ENCODE data around the gene ISY1. TPM values are rescaled to one million over a fixed set of nuclear protein-coding genes. Genes with fewer than 3 reads are reported as not detected.
"Not testable (repeated sequence)": the region's sequence is repeated elsewhere in the genome, so short reads cannot be mapped to it uniquely, and the experiment has no call there.

The ISY1 gene
- 10 to 100 TPM; 29.9 to 45.3 (median 36.3) TPM for polyA plus RNA-seq (ENCODE audit: insufficient read length in 10 of 10)
- long read RNA-seq, donor 1, transcript ISY1-203 (11 exons, 3,842 nt), result major isoform, 16 of 22 reads
- long read RNA-seq, donor 1, partial matches to known transcripts, result 6 of 22 reads
- long read RNA-seq, donor 1, other reads (novel, unspliced or antisense), result 0 of 22 reads
- long read RNA-seq, donor 2, transcript ISY1-203 (11 exons, 3,842 nt), result major isoform, 8 of 9 reads
- long read RNA-seq, donor 2, partial matches to known transcripts, result 0 of 9 reads
- long read RNA-seq, donor 2, other reads (novel, unspliced or antisense), result 0 of 9 reads
- long read RNA-seq, donor 3, result 0 reads
- long read RNA-seq, donor 4, partial matches to known transcripts, result 10 of 13 reads
- long read RNA-seq, donor 4, other reads (novel, unspliced or antisense), result 0 of 13 reads
- long read RNA-seq, donor 5, transcript ISY1-203 (11 exons, 3,842 nt), result major isoform, 7 of 7 reads
- long read RNA-seq, donor 5, partial matches to known transcripts, result 0 of 7 reads
- long read RNA-seq, donor 5, other reads (novel, unspliced or antisense), result 0 of 7 reads
- long read RNA-seq, donor 6, transcript ISY1-203 (11 exons, 3,842 nt), result major isoform, 6 of 19 reads
- long read RNA-seq, donor 6, partial matches to known transcripts, result 11 of 19 reads
- long read RNA-seq, donor 6, other reads (novel, unspliced or antisense), result 0 of 19 reads
- long read RNA-seq, donor 7, transcript ISY1-203 (11 exons, 3,842 nt), result major isoform, 6 of 9 reads
- long read RNA-seq, donor 7, partial matches to known transcripts, result 0 of 9 reads
- long read RNA-seq, donor 7, other reads (novel, unspliced or antisense), result 0 of 9 reads
- long read RNA-seq, donor 8, transcript ISY1-203 (11 exons, 3,842 nt), result major isoform, 6 of 11 reads
- long read RNA-seq, donor 8, partial matches to known transcripts, result 5 of 11 reads
- long read RNA-seq, donor 8, other reads (novel, unspliced or antisense), result 0 of 11 reads
- long read RNA-seq, donor 9, result 0 reads

- peak; percentile 97 to 98 (median 97) for DNase-seq
Observed at GRCh38 chr3:129160891-129161859, at the start of gene ISY1. TSS of gene ISY1 (minus strand) at chr3:129161063. CDS start at chr3:129160975, 88 bp downstream.

GRCh38 chr3:129207479-129207878 is 46.6 kb upstream of the ISY1 start:
- DNase-seq, result peak in 1 of 3 donors; percentile 37

GRCh38 chr3:129205109-129205832 is 44.4 kb upstream of the ISY1 start:
- no peak for DNase-seq

GRCh38 chr3:129204473-129204872 is 43.6 kb upstream of the ISY1 start:
- DNase-seq, result no peak

GRCh38 chr3:129199366-129199765 is 38.5 kb upstream of the ISY1 start:
- DNase-seq, result no peak

GRCh38 chr3:129197321-129197720 is 36.5 kb upstream of the ISY1 start:
- DNase-seq, result no peak

- DNase-seq, result no peak
Observed at GRCh38 chr3:129196601-129197000, 35.7 kb upstream of the ISY1 start.

GRCh38 chr3:129195731-129196256 is 34.9 kb upstream of the ISY1 start:
- DNase-seq, result peak; percentile 53 to 83 (median 63)

- not testable (repeated sequence) for DNase-seq
Observed at GRCh38 chr3:129189793-129190192, 28.9 kb upstream of the ISY1 start.

GRCh38 chr3:129187857-129188256 is 27.0 kb upstream of the ISY1 start:
- no peak for DNase-seq

- no peak for DNase-seq
Observed at GRCh38 chr3:129185783-129186182, 24.9 kb upstream of the ISY1 start.

GRCh38 chr3:129184784-129185542 is 24.1 kb upstream of the ISY1 start:
- DNase-seq, result not testable (repeated sequence)

GRCh38 chr3:129184396-129184657 is 23.5 kb upstream of the ISY1 start:
- DNase-seq, result peak in 1 of 3 donors; percentile 12

GRCh38 chr3:129183569-129184395 is 22.9 kb upstream of the ISY1 start, which contains the start of gene CNBP:
TSS of gene CNBP (minus strand) at chr3:129183896. CDS start at chr3:129171757, 12,139 bp downstream.
- DNase-seq, result peak; percentile 95 to 99 (median 97)

GRCh38 chr3:129182390-129183185 is 21.7 kb upstream of the ISY1 start:
- peak; percentile 22 to 51 (median 23) for DNase-seq

- no peak for DNase-seq
Observed at GRCh38 chr3:129181819-129182218, 21.0 kb upstream of the ISY1 start.

- no peak for DNase-seq
Observed at GRCh38 chr3:129180461-129180860, 19.6 kb upstream of the ISY1 start.

GRCh38 chr3:129176051-129176450 is 15.2 kb upstream of the ISY1 start:
- no peak for DNase-seq
